ENCODE results near the gene DOHH.
A peak's percentile ranks its signal among the peaks of the same experiment; 100 is the strongest.

DOHH gene

GRCh38 chr19:3500429-3501101 is at the start of gene DOHH (continued):
- no peak for TF ChIP-seq ZNF776 (tag by site-specific recombination; IDR thresholded peaks at IDR 0.05; ENCODE audit: borderline replicate concordance)
- no peak for TF ChIP-seq ZNF114 (tag by site-specific recombination; IDR thresholded peaks at IDR 0.05)
- no peak for TF ChIP-seq INSM2 (tag by site-specific recombination; IDR thresholded peaks at IDR 0.05)
- no peak for TF ChIP-seq ZNF571 (tag by site-specific recombination; IDR thresholded peaks at IDR 0.05)
- peak; percentile 56; the same call in 1 of the 2 replicates for TF ChIP-seq ZSCAN4 (tag by site-specific recombination; IDR thresholded peaks at IDR 0.05)
- no peak for TF ChIP-seq SCRT2 (tag by site-specific recombination; IDR thresholded peaks at IDR 0.05)
- no peak for TF ChIP-seq MEIS1 (CRISPR knock-in tag; IDR thresholded peaks at IDR 0.05; ENCODE audit: borderline replicate concordance)
- TF ChIP-seq BCL6B (tag by site-specific recombination; IDR thresholded peaks at IDR 0.05), result no peak
- no peak for TF ChIP-seq ZNF157 (tag by site-specific recombination; IDR thresholded peaks at IDR 0.05)
- TF ChIP-seq ZNF433 (tag by site-specific recombination; IDR thresholded peaks at IDR 0.05; ENCODE audit: low read depth), result no peak
- no peak for TF ChIP-seq ZNF426 (tag by site-specific recombination; IDR thresholded peaks at IDR 0.05)
- peak; percentile 56; the same call in 1 of the 2 replicates for TF ChIP-seq KLF7 (tag by site-specific recombination; IDR thresholded peaks at IDR 0.05; ENCODE audit: borderline replicate concordance)
- no peak for TF ChIP-seq TCF7L2 (IDR thresholded peaks at IDR 0.05; ENCODE audit: borderline replicate concordance, low read depth, low read length)
- peak; percentile 100 for TF ChIP-seq PRDM10 (tag by site-specific recombination; IDR thresholded peaks at IDR 0.05)
- TF ChIP-seq ZNF239 (tag by site-specific recombination; IDR thresholded peaks at IDR 0.05), result no peak
- no peak for TF ChIP-seq SALL2 (tag by site-specific recombination; IDR thresholded peaks at IDR 0.05; ENCODE audit: borderline replicate concordance)
- TF ChIP-seq ZNF211 (tag by site-specific recombination; IDR thresholded peaks at IDR 0.05; ENCODE audit: low read depth), result no peak
- peak; percentile 10; the same call in 1 of the 2 replicates for TF ChIP-seq ZNF580 (tag by site-specific recombination; IDR thresholded peaks at IDR 0.05)
- no peak for TF ChIP-seq ZNF777 (tag by site-specific recombination; IDR thresholded peaks at IDR 0.05; ENCODE audit: borderline replicate concordance)
- TF ChIP-seq ZNF623 (tag by site-specific recombination; IDR thresholded peaks at IDR 0.05), result no peak
- no peak for TF ChIP-seq MZF1 (tag by site-specific recombination; IDR thresholded peaks at IDR 0.05; ENCODE audit: borderline replicate concordance)
- TF ChIP-seq ZNF202 (tag by site-specific recombination; IDR thresholded peaks at IDR 0.05; ENCODE audit: borderline replicate concordance), result no peak
- TF ChIP-seq ZFP69B (tag by site-specific recombination; IDR thresholded peaks at IDR 0.05), result no peak; the same call in 1 of the 2 replicates
- no peak; the same call in 1 of the 2 replicates for TF ChIP-seq TSHZ1 (tag by site-specific recombination; IDR thresholded peaks at IDR 0.05; ENCODE audit: borderline replicate concordance)
- no peak for TF ChIP-seq ZNF121 (tag by site-specific recombination; IDR thresholded peaks at IDR 0.05)
- TF ChIP-seq PRDM1 (tag by site-specific recombination; IDR thresholded peaks at IDR 0.05), result no peak
- no peak for TF ChIP-seq ZNF521 (tag by site-specific recombination; IDR thresholded peaks at IDR 0.05)
- no peak for TF ChIP-seq ZNF146 (tag by site-specific recombination; IDR thresholded peaks at IDR 0.05)
- TF ChIP-seq ZNF155 (tag by site-specific recombination; IDR thresholded peaks at IDR 0.05), result no peak

All from HEK293 (cell line).